CD4-positive, alpha-beta T cell treated with Interleukin-21 for 1 hour (primary cell): ENCODE results near the gene NOP56.
A peak's percentile ranks its signal among the peaks of the same experiment; 100 is the strongest.
"Not testable (repeated sequence)": the region's sequence is repeated elsewhere in the genome, so short reads cannot be mapped to it uniquely, and the experiment has no call there.

Experiments used
- DNase-seq: peaks from one replicate; pipeline ENCODE4 v3.0.0-alpha.2; 2020

NOP56 gene

GRCh38 chr20:2688041-2688591, 35.7 kb downstream of the NOP56 start:
- DNase-seq, result peak; percentile 82

- no peak for DNase-seq
Observed at GRCh38 chr20:2690213-2690612, 37.8 kb downstream of the NOP56 start.

GRCh38 chr20:2690718-2691117, 38.3 kb downstream of the NOP56 start:
- no peak for DNase-seq

GRCh38 chr20:2691127-2691526, 38.7 kb downstream of the NOP56 start:
- DNase-seq, result no peak

- DNase-seq, result no peak
Observed at GRCh38 chr20:2691663-2692035, 39.2 kb downstream of the NOP56 start.

- peak; percentile 43 for DNase-seq
Observed at GRCh38 chr20:2692036-2692885, 39.8 kb downstream of the NOP56 start, which contains the start of gene EBF4. EBF4 (plus strand) TSS chr20:2692780; CDS start chr20:2693646, 866 bp downstream.

- no peak for DNase-seq
Observed at GRCh38 chr20:2692886-2693285, 40.5 kb downstream of the NOP56 start.

- peak; percentile 64 for DNase-seq
Observed at GRCh38 chr20:2693286-2694007, 41.0 kb downstream of the NOP56 start.

GRCh38 chr20:2694008-2694471, 41.6 kb downstream of the NOP56 start:
- DNase-seq, result no peak

- no peak for DNase-seq
Observed at GRCh38 chr20:2694519-2694918, 42.1 kb downstream of the NOP56 start.

- DNase-seq, result no peak
Observed at GRCh38 chr20:2695206-2695983, 43.0 kb downstream of the NOP56 start.

GRCh38 chr20:2695984-2696525, 43.6 kb downstream of the NOP56 start:
- not testable (repeated sequence) for DNase-seq

GRCh38 chr20:2696646-2697045, 44.2 kb downstream of the NOP56 start:
- no peak for DNase-seq

GRCh38 chr20:2697768-2698167, 45.3 kb downstream of the NOP56 start:
- DNase-seq, result no peak

GRCh38 chr20:2698186-2698817, 45.9 kb downstream of the NOP56 start:
- DNase-seq, result no peak

GRCh38 chr20:2698912-2699311, 46.5 kb downstream of the NOP56 start:
- DNase-seq, result no peak

GRCh38 chr20:2699775-2700413, 47.5 kb downstream of the NOP56 start:
- DNase-seq, result no peak

- no peak for DNase-seq
Observed at GRCh38 chr20:2700913-2701620, 48.6 kb downstream of the NOP56 start.

GRCh38 chr20:2701671-2702081, 49.2 kb downstream of the NOP56 start:
- no peak for DNase-seq

GRCh38 chr20:2703716-2704475, 51.5 kb downstream of the NOP56 start:
- no peak for DNase-seq
